OCI-LY1 (cell line): ENCODE results near the gene CLN3.

Experiments used
- H2AFZ ChIP-seq: fragments of 200-600 bp; sonication (generic), shearing (Covaris generic); 2 replicates; pipeline ENCODE4 v1.6.0; 2014; ENCODE audit warnings: antibody characterized with exemption, mild to moderate bottlenecking, low read length
- H3F3A ChIP-seq: fragments of 200-600 bp; sonication (generic), shearing (Covaris generic); 2 replicates; pipeline ENCODE4 v1.6.0; 2014; ENCODE audit warnings: mild to moderate bottlenecking, antibody characterized with exemption, low read length, moderate library complexity; ENCODE audit not compliant: insufficient read depth
- H3K27ac ChIP-seq: fragments of 200-600 bp; sonication (generic); 2 replicates; pipeline ENCODE4 v1.5.1; 2014; ENCODE audit warnings: low read length, mixed run types, mild to moderate bottlenecking, low read depth; ENCODE audit not compliant: poor library complexity, severe bottlenecking
- H3K27me3 ChIP-seq: fragments of 200-600 bp; sonication (generic); 2 replicates; pipeline ENCODE4 v1.6.0; 2014; ENCODE audit warnings: antibody characterized with exemption, mild to moderate bottlenecking, low read length, moderate library complexity; ENCODE audit not compliant: insufficient read depth
- H3K36me3 ChIP-seq: fragments of 200-600 bp; sonication (generic); 2 replicates; pipeline ENCODE4 v1.6.1; 2014; ENCODE audit warnings: mild to moderate bottlenecking, antibody characterized with exemption, low read length, moderate library complexity, mixed read lengths; ENCODE audit not compliant: insufficient read depth
- H3K4me1 ChIP-seq: fragments of 200-600 bp; sonication (generic); 2 replicates; pipeline ENCODE4 v1.5.1; 2014; ENCODE audit warnings: mild to moderate bottlenecking, low read length, moderate library complexity; ENCODE audit not compliant: insufficient read depth, severe bottlenecking
- H3K4me2 ChIP-seq: fragments of 200-600 bp; sonication (generic), shearing (Covaris generic); 2 replicates; pipeline ENCODE4 v1.6.1; 2014; ENCODE audit warnings: low read length
- H3K4me3 ChIP-seq: fragments of 200-600 bp; sonication (generic); 2 replicates; pipeline ENCODE4 v1.5.1; 2014; ENCODE audit warnings: low read length, low read depth, mild to moderate bottlenecking, mixed read lengths; ENCODE audit not compliant: poor library complexity, severe bottlenecking
- H3K79me2 ChIP-seq: fragments of 200-600 bp; shearing (Covaris generic); 2 replicates; pipeline ENCODE4 v1.6.1; 2016; ENCODE audit warnings: mixed run types, low read length, mixed read lengths; ENCODE audit not compliant: insufficient read depth
- H3K9ac ChIP-seq: fragments of 200-600 bp; sonication (generic), shearing (Covaris generic); 2 replicates; pipeline ENCODE4 v1.6.1; 2014; ENCODE audit warnings: mild to moderate bottlenecking, low read length, mixed read lengths
- H3K9me2 ChIP-seq: fragments of 200-600 bp; sonication (generic), shearing (Covaris generic); 2 replicates; pipeline ENCODE4 v1.6.1; 2014; ENCODE audit warnings: low read depth, mild to moderate bottlenecking, low read length, mixed read lengths
- H3K9me3 ChIP-seq: fragments of 200-600 bp; shearing (Covaris generic); 2 replicates; pipeline ENCODE4 v1.6.1; 2014; ENCODE audit warnings: low read length, mixed read lengths
- H4K20me1 ChIP-seq: fragments of 200-600 bp; sonication (generic), shearing (Covaris generic); 2 replicates; pipeline ENCODE4 v1.6.0; 2016; ENCODE audit warnings: mild to moderate bottlenecking, low read length; ENCODE audit not compliant: insufficient read depth
- EZH2 ChIP-seq: fragments of 200-600 bp; sonication (generic), shearing (Covaris generic); IDR thresholded peaks from 2 replicates; pipeline ENCODE4 v1.8.0; 2017; ENCODE audit warnings: borderline replicate concordance, mixed run types, mild to moderate bottlenecking, antibody characterized with exemption, low read length, moderate library complexity, mixed read lengths
- TF ChIP-seq, protein P1 (sequence below): fragments of 200-600 bp; sonication (generic), shearing (Covaris generic); IDR thresholded peaks from 2 replicates; pipeline ENCODE4 v1.5.1; 2017; ENCODE audit warnings: mild to moderate bottlenecking, antibody characterized with exemption, low read length, moderate library complexity, mixed read lengths

Gene CLN3

GRCh38 chr16:28513484-28514181, 21.8 kb upstream of the CLN3 start:
- Histone ChIP-seq H3K79me2 (no peaks in the 10 kb centered on the region), H3F3A (no peaks in the 10 kb centered on the region), H3K9me2 (no peaks in the 10 kb centered on the region), H2AFZ (no peak overlapping the region), H3K9ac (no peak overlapping the region), H3K9me3 (no peaks in the 10 kb centered on the region), H3K4me1 (no peaks in the 10 kb centered on the region), H3K4me3 (no peak overlapping the region), H3K27ac (no peak overlapping the region), H3K4me2 (no peak overlapping the region), H3K27me3 (no peaks in the 10 kb centered on the region), H4K20me1 (no peaks in the 10 kb centered on the region), H3K36me3 (no peaks in the 10 kb centered on the region)
- no peak for TF ChIP-seq EZH2
- TF ChIP-seq, protein P1, sequence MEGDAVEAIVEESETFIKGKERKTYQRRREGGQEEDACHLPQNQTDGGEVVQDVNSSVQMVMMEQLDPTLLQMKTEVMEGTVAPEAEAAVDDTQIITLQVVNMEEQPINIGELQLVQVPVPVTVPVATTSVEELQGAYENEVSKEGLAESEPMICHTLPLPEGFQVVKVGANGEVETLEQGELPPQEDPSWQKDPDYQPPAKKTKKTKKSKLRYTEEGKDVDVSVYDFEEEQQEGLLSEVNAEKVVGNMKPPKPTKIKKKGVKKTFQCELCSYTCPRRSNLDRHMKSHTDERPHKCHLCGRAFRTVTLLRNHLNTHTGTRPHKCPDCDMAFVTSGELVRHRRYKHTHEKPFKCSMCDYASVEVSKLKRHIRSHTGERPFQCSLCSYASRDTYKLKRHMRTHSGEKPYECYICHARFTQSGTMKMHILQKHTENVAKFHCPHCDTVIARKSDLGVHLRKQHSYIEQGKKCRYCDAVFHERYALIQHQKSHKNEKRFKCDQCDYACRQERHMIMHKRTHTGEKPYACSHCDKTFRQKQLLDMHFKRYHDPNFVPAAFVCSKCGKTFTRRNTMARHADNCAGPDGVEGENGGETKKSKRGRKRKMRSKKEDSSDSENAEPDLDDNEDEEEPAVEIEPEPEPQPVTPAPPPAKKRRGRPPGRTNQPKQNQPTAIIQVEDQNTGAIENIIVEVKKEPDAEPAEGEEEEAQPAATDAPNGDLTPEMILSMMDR, result no peak

DNA sequence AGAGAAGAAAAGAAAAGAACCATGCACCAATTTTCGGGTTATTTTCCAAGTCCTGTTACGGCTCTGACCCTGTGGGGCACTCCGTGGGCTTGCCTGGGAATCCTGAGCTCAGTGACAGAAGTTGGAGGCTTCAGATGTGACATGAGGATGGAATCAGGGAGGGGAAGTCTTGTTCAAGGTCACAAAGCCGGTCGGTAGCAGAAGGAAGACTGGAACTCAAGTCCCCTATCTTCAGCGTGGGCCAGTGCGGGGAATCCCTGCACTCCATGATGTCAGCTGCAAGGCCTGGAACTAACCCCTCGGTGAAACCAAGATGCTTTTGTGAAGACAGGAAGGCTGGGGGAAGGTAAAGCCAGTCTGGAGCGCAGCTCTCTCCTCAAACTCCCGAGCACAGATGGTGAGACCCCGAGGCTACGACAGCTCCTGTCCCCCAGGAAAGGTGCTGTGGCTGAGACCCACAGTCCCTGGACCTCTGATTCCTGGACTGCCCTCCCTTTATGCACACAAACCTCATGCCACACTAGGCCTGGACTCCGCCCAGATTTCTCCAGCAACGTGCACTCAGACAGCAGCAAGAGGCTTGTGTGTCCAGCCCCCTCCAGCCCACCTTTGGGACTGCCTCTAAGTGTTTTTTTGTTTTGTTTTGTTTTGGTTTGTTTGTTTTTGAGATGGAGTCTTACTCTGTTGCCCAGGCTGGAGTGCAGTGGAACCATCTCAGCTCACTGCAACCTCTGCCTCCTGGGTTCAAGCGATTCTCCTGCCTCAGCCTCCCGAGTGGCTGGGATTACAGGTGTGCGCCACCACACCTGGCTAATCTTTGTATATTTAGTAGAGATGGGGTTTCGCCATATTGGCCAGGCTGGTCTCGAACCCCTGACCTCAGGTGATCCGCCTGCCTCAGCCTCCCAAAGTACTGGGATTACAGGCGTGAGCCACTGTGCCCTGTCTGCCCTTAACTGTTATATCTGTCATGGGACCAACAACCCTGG, 20.2 kb upstream of the CLN3 start:
- Histone ChIP-seq H3K4me3 (no peak overlapping the region), H3K9ac (no peak overlapping the region), H3K9me2 (no peaks in the 10 kb centered on the region), H3K27me3 (no peaks in the 10 kb centered on the region), H3K4me2 (no peak overlapping the region), H3K79me2 (no peaks in the 10 kb centered on the region), H3K9me3 (no peaks in the 10 kb centered on the region), H4K20me1 (no peaks in the 10 kb centered on the region), H2AFZ (no peak overlapping the region), H3K27ac (no peak overlapping the region), H3F3A (no peaks in the 10 kb centered on the region), H3K36me3 (no peaks in the 10 kb centered on the region), H3K4me1 (no peaks in the 10 kb centered on the region)
- TF ChIP-seq EZH2, result no peak
- TF ChIP-seq, protein P1, result no peak

GRCh38 chr16:28511031-28511430, 19.2 kb upstream of the CLN3 start:
- Histone ChIP-seq H4K20me1 (no peaks in the 10 kb centered on the region), H3K4me3 (no peak overlapping the region), H3K27ac (no peak overlapping the region), H3K27me3 (no peaks in the 10 kb centered on the region), H3K9me2 (no peaks in the 10 kb centered on the region), H3K36me3 (no peaks in the 10 kb centered on the region), H3K4me2 (no peak overlapping the region), H2AFZ (no peak overlapping the region), H3F3A (no peaks in the 10 kb centered on the region), H3K9ac (no peak overlapping the region), H3K9me3 (no peaks in the 10 kb centered on the region), H3K79me2 (no peaks in the 10 kb centered on the region), H3K4me1 (no peaks in the 10 kb centered on the region)
- no peak for TF ChIP-seq EZH2
- TF ChIP-seq, protein P1, result no peak
